HG03442 (cell line): ENCODE data around the gene SCTR.

Source experiments
- ATAC-seq: cut with Tn5 transposase; IDR thresholded peaks from one replicate; pipeline ENCODE4 v1.9.1; 2021; ENCODE audit warnings: mild to moderate bottlenecking, moderate library complexity; ENCODE audit not compliant: unreplicated experiment

SCTR gene

GRCh38 chr2:119449521-119449920, 74.8 kb downstream of the SCTR start:
- no peak for ATAC-seq

GRCh38 chr2:119448427-119449141, 75.7 kb downstream of the SCTR start:
- ATAC-seq = no peak

GRCh38 chr2:119446037-119446436, 78.2 kb downstream of the SCTR start:
- no peak for ATAC-seq

GRCh38 chr2:119442850-119443249, 81.4 kb downstream of the SCTR start:
- no peak for ATAC-seq

GRCh38 chr2:119442226-119442619, 82.1 kb downstream of the SCTR start:
- no peak for ATAC-seq

- no peak for ATAC-seq
These were observed 82.7 kb downstream of the SCTR start for GRCh38 chr2:119441376-119442225.

GRCh38 chr2:119440873-119441272, 83.4 kb downstream of the SCTR start:
- no peak for ATAC-seq

- no peak for ATAC-seq
These were observed 83.8 kb downstream of the SCTR start for GRCh38 chr2:119440501-119440870.

- no peak for ATAC-seq
These were observed 84.4 kb downstream of the SCTR start for GRCh38 chr2:119439574-119440500.

- no peak for ATAC-seq
These were observed 85.5 kb downstream of the SCTR start for GRCh38 chr2:119438726-119439284.

- ATAC-seq = no peak
These were observed 86.1 kb downstream of the SCTR start for GRCh38 chr2:119438128-119438656.

- ATAC-seq = no peak
These were observed 87.1 kb downstream of the SCTR start for GRCh38 chr2:119436993-119437772.

GRCh38 chr2:119435953-119436297, 88.4 kb downstream of the SCTR start:
- no peak for ATAC-seq

GRCh38 chr2:119435081-119435952, 89.0 kb downstream of the SCTR start:
- no peak for ATAC-seq

- no peak for ATAC-seq
These were observed 89.6 kb downstream of the SCTR start for GRCh38 chr2:119434664-119435063.

GRCh38 chr2:119433636-119434327, 90.5 kb downstream of the SCTR start:
- no peak for ATAC-seq

GRCh38 chr2:119432851-119433522, 91.3 kb downstream of the SCTR start:
- no peak for ATAC-seq
